GM12874 (cell line): ENCODE results near the gene ELAPOR2.
A peak's percentile ranks its signal among the peaks of the same experiment; 100 is the strongest.

Experiments used
- TF ChIP-seq, protein P1 (sequence below): IDR thresholded peaks from 2 replicates; pipeline ENCODE4 v1.5.1; 2011; ENCODE audit warnings: low read depth, mild to moderate bottlenecking, control low read depth, low read length, moderate library complexity; ENCODE audit not compliant: insufficient read depth

The ELAPOR2 gene, protein sequence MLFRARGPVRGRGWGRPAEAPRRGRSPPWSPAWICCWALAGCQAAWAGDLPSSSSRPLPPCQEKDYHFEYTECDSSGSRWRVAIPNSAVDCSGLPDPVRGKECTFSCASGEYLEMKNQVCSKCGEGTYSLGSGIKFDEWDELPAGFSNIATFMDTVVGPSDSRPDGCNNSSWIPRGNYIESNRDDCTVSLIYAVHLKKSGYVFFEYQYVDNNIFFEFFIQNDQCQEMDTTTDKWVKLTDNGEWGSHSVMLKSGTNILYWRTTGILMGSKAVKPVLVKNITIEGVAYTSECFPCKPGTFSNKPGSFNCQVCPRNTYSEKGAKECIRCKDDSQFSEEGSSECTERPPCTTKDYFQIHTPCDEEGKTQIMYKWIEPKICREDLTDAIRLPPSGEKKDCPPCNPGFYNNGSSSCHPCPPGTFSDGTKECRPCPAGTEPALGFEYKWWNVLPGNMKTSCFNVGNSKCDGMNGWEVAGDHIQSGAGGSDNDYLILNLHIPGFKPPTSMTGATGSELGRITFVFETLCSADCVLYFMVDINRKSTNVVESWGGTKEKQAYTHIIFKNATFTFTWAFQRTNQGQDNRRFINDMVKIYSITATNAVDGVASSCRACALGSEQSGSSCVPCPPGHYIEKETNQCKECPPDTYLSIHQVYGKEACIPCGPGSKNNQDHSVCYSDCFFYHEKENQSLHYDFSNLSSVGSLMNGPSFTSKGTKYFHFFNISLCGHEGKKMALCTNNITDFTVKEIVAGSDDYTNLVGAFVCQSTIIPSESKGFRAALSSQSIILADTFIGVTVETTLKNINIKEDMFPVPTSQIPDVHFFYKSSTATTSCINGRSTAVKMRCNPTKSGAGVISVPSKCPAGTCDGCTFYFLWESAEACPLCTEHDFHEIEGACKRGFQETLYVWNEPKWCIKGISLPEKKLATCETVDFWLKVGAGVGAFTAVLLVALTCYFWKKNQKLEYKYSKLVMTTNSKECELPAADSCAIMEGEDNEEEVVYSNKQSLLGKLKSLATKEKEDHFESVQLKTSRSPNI

DNA sequence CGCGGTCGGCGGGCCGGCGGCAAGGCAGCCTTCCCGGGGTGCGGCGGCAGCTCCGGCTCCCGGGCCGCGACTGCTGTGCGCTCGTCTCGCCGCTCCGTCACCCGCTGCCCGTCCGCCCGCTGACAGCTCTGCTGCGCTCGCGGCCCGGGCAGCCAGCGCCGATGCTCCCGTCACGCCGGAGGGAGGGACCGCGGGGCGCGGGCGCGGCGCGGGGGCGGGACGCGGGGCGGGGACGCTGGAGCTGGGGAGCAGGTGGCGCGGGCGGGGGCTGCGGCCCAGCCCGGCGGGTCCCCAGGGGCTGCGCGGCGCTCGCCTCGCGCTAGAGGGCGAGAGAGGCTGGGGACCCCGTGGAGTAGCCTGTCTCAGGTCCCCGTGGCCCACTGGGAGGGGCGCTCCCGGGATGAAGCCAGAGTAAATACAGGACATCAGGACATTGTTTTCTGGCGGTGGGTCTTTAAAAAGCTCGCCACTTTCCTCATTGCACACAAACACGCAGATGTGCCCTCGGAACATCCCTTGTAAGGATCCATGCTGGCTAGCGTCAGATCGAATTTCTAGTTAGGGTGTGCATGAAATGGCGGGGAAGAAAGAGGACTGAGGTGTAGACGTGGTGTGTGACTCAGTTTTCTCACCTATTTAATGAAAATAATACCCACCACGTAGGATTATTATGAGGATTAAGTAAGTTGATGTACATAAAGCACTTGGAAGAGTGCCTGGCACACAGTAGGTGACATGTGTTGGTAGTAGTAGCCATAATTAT is at the start of gene ELAPOR2:
Gene ELAPOR2 (minus strand): TSS at position 130 of the 763 bp plus-strand sequence. CDS start 141 bp downstream, outside the sequence.
- TF ChIP-seq, protein P1, sequence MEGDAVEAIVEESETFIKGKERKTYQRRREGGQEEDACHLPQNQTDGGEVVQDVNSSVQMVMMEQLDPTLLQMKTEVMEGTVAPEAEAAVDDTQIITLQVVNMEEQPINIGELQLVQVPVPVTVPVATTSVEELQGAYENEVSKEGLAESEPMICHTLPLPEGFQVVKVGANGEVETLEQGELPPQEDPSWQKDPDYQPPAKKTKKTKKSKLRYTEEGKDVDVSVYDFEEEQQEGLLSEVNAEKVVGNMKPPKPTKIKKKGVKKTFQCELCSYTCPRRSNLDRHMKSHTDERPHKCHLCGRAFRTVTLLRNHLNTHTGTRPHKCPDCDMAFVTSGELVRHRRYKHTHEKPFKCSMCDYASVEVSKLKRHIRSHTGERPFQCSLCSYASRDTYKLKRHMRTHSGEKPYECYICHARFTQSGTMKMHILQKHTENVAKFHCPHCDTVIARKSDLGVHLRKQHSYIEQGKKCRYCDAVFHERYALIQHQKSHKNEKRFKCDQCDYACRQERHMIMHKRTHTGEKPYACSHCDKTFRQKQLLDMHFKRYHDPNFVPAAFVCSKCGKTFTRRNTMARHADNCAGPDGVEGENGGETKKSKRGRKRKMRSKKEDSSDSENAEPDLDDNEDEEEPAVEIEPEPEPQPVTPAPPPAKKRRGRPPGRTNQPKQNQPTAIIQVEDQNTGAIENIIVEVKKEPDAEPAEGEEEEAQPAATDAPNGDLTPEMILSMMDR = peak; percentile 64

DNA sequence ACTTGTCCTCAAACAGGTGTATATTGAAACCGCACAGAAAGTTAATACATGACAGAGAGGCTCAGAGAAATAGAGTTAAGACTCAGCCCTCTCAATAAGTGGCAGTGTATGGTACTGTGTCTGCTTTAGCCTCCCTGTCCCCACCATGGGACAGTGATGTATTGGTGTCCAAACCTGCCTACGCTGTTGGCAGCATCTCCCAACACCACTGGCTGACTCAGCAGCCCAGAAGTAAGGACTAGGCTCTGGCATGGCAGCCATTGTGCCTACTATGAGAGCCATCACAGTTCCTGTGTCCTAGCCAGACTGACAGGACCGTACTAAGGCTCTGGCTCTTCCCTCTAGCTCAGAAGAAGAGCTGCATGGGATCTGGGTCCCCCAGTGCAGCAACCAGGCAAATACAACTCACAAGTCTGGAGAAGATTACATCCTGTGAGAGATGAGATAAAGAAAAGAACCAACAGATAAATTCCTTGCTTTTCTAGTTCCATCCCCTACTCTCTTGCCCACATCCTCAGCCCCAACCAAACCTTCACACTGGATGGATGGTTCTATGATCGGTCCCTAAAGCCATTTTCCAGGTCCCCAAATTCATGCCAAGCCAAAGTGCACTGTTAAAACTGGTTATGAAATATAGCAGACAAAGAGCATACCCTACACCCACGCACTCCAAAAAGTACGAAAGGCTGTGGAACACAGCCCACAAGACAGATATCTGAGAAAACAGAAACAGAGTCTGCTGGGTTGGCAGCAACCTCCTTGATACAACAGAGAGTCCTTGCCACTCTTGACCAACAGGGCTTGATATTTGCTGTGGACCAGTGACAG is 48.7 kb upstream of the ELAPOR2 start:
- TF ChIP-seq, protein P1 = no peak

DNA sequence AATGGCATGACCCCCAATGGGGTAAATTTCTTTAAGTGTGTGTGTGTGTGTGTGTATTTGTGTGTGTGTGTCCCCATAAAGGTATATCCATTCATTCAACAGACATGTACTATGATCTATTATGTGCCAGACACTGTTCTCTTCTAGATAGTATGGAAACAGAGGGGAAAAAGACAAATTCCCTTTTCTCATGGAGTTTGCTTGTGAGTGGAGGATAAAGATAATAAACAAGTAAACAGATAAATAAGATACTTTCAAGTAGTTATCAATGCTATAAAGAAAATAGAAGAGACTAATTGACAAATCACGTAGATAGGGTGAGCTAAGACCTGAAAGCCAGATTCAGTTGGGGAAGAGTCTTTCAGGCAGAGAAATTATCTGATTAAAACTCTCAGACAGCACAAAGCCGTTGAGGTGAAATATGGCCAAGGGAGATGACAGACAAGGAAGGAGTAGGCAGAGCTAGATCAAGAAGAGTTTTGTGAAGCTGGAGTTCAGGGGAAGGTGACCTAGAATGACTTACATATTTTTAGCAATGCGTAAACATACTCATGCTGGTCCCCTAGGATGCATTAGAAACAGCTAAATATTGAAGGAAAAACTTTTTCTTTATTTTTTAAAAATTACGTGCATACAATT is 47.6 kb upstream of the ELAPOR2 start:
- TF ChIP-seq, protein P1 = no peak

DNA sequence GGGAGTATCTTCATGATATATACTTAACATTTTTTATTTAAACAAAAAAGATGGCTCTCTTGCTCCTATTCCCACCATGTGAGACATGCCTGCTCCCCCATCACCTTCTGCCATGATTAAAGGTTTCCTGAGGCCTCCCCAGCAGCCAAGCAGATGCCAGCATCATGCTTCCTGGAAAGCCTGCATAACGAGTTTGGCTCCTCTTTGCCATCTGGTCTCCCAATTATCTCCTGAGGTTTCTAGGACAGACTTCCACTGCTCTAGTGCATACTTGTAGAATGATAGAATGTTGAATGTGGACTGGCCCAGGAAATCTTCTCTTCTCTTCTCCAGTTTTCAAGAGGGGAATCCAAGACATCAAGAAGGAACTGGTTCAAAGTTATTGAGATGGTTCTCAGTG is 45.9 kb upstream of the ELAPOR2 start:
- TF ChIP-seq, protein P1 = no peak

DNA sequence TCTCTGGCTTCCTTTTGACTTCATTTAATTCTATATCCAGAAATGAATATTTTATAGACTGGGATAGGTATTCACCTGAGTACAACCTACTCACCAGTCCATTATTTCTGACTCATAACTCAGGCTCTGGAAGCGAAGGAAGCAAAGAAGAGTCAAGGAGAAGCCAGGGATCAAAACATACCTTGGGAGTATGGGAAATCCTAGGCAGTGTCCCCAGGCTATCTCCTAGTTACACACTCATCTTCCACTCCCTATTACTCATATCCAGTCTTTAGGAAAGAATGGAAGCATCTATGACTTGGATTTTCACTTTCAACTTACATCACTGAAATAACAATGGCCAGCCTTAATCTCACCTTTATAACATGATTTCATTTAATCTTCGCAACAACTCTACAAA is 40.9 kb upstream of the ELAPOR2 start:
- TF ChIP-seq, protein P1 = no peak

DNA sequence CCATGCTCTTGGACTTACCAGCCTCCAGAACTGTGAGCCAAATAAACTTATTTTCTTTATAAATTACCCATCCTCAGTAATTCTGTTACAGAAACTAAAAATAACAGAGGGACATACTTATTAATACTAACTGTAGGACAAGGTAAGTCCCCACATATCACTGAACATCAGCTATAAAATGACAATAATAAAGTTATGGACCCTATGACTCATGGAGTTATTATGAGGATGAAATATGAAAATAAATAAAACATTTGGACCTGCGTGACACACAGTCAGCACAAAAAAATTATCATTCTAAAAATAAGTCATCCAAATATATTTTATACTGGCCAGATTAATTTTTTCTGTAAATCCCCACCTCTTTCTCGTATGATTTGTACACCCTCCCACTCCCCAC is 34.9 kb upstream of the ELAPOR2 start:
- TF ChIP-seq, protein P1 = no peak
